ENCODE data around the gene DNMBP. TPM values are rescaled to one million over a fixed set of nuclear protein-coding genes. Genes with fewer than 3 reads are reported as not detected.

The DNMBP gene
- total RNA-seq, 2 donors from 2014 or later = 15.5 to 27.9 TPM

- H3K4me1 ChIP-seq (replicated peaks) = no peaks in the 10 kb centered on the region
- H3K27ac ChIP-seq = no peak overlapping the region
- H3K4me3 ChIP-seq = no peak overlapping the region
- H3K36me3 ChIP-seq = no peaks in the 10 kb centered on the region
- 48% methylated on average over 2 of the region's 2 CpGs for WGBS
- H3K27me3 ChIP-seq (replicated peaks; ENCODE audit: insufficient read depth) = no peaks in the 10 kb centered on the region
- TF ChIP-seq CTCF (IDR thresholded peaks at IDR 0.05) (no peak), POLR2A (IDR thresholded peaks at IDR 0.05) (no peak), POLR2AphosphoS5 (IDR thresholded peaks at IDR 0.05) (no peak)
- H3K9me3 ChIP-seq = no peaks in the 10 kb centered on the region
- no peak for DNase-seq (ENCODE audit: low spot score)
- intact Hi-C loops (cut with DNase I) = no loop called here
Measured at GRCh38 chr10:99836711-99837110, 173.0 kb downstream of the DNMBP start.

DNA sequence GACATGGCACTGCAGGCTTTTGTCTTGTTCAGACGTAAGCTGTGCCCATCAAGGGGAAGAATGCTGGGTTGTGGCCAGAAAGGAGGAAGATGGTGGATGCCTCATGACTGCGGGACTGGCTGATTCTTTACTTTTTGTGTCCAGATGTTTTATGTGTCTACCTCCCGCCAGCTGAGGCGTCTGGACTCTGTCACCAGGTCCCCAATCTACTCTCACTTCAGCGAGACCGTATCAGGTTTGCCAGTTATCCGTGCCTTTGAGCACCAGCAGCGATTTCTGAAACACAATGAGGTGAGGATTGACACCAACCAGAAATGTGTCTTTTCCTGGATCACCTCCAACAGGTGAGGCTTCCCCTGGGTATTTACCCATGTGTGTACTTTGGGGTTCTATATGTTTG lies 173.8 kb downstream of the DNMBP start:
- WGBS = 83% methylated on average over 8 of the region's 8 CpGs

DNA sequence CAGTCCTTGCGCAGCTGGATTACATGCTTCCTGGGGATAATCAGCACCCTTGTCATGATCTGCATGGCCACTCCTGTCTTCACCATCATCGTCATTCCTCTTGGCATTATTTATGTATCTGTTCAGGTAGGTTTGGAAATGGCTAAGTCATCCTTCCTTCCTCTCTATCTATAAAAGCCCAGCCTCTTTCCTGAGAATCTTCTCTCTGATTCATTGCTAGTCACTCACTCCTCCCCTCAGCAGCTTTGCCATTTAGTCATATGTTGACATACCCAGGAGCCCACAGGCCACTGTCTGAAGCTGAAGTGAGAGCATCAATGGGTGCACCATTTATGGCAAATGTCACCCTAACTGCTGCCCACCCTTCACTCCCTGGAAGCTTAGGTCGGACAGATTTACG lies 175.3 kb downstream of the DNMBP start:
- Histone ChIP-seq H3K4me3 (no peak overlapping the region), H3K4me1 (replicated peaks) (no peaks in the 10 kb centered on the region), H3K9me3 (no peaks in the 10 kb centered on the region), H3K27ac (no peak overlapping the region), H3K27me3 (replicated peaks; ENCODE audit: insufficient read depth) (no peaks in the 10 kb centered on the region), H3K36me3 (no peaks in the 10 kb centered on the region)
- WGBS = 86% methylated on average over 4 of the region's 4 CpGs
- intact Hi-C loops (cut with DNase I) = no loop called here
- no peak for DNase-seq (ENCODE audit: low spot score)
- TF ChIP-seq CTCF (IDR thresholded peaks at IDR 0.05) (no peak), POLR2AphosphoS5 (IDR thresholded peaks at IDR 0.05) (no peak), POLR2A (IDR thresholded peaks at IDR 0.05) (no peak)

More for the DNA sequence above, 173.8 kb downstream of the DNMBP start:
- H3K4me3 ChIP-seq = no peak overlapping the region
- DNase-seq (ENCODE audit: low spot score) = no peak
- no peaks in the 10 kb centered on the region for H3K4me1 ChIP-seq (replicated peaks)
- no peak for TF ChIP-seq POLR2A (IDR thresholded peaks at IDR 0.05)
- no peak for TF ChIP-seq CTCF (IDR thresholded peaks at IDR 0.05)
- TF ChIP-seq POLR2AphosphoS5 (IDR thresholded peaks at IDR 0.05) = no peak
- intact Hi-C loops (cut with DNase I) = no loop called here
- no peaks in the 10 kb centered on the region for H3K27me3 ChIP-seq (replicated peaks; ENCODE audit: insufficient read depth)
- H3K9me3 ChIP-seq = no peaks in the 10 kb centered on the region
- H3K27ac ChIP-seq = no peak overlapping the region
- no peaks in the 10 kb centered on the region for H3K36me3 ChIP-seq

DNA sequence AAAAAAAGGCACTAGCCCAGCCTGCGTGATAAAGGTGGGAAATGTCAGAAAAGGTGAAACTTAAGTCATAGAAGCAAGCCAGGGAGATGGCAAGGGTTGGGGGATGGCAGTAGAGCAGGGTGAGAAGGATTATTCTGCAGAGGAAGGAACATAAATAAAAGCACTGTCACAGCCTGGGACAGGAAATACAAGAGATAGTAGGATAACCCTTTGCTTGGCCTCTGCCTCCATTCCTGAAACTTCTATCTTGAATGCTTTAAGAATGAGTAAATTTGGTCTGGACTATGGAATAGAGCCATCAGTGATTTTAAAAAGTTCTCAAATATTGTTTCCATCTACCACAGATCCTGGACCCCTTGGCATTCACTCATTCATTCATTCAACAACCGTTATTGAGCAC lies 177.3 kb downstream of the DNMBP start:
- Histone ChIP-seq H3K27me3 (replicated peaks; ENCODE audit: insufficient read depth) (no peaks in the 10 kb centered on the region), H3K9me3 (no peaks in the 10 kb centered on the region), H3K4me3 (no peak overlapping the region), H3K27ac (no peak overlapping the region), H3K4me1 (replicated peaks) (no peaks in the 10 kb centered on the region), H3K36me3 (no peaks in the 10 kb centered on the region)
- intact Hi-C loops (cut with DNase I) = no loop called here
- no peak for DNase-seq (ENCODE audit: low spot score)
- 85% methylated on average over 2 of the region's 2 CpGs for WGBS
- TF ChIP-seq POLR2AphosphoS5 (IDR thresholded peaks at IDR 0.05) (no peak), POLR2A (IDR thresholded peaks at IDR 0.05) (no peak), CTCF (IDR thresholded peaks at IDR 0.05) (no peak)

GRCh38 chr10:99828464-99828863 lies 181.3 kb downstream of the DNMBP start:
- 85% methylated on average over 2 of the region's 2 CpGs for WGBS
- H3K4me3 ChIP-seq = no peak overlapping the region
- DNase-seq (ENCODE audit: low spot score) = no peak
- TF ChIP-seq CTCF (IDR thresholded peaks at IDR 0.05) (no peak), POLR2A (IDR thresholded peaks at IDR 0.05) (no peak), POLR2AphosphoS5 (IDR thresholded peaks at IDR 0.05) (no peak)
- no peak overlapping the region for H3K27ac ChIP-seq
- H3K36me3 ChIP-seq = no peaks in the 10 kb centered on the region
- intact Hi-C loops (cut with DNase I) = no loop called here
- no peaks in the 10 kb centered on the region for H3K27me3 ChIP-seq (replicated peaks; ENCODE audit: insufficient read depth)
- no peaks in the 10 kb centered on the region for H3K4me1 ChIP-seq (replicated peaks)
- H3K9me3 ChIP-seq = no peaks in the 10 kb centered on the region
